Measurements from ENCODE around the gene ESYT1.

Gene ESYT1

GRCh38 chr12:56162468-56163290 lies 34.6 kb downstream of the ESYT1 start:
- Histone ChIP-seq H2AFZ (ENCODE audit: low read length, unreplicated experiment) (no peak overlapping the region), H3K79me2 (ENCODE audit: control insufficient read depth, insufficient read depth, low read length, unreplicated experiment) (peaks cover 33% of the 10 kb centered on the region), H3K27me3 (ENCODE audit: insufficient read depth, low read length) (no peaks in the 10 kb centered on the region), H3K4me3 (ENCODE audit: low read depth, low read length) (no peak overlapping the region), H3K36me3 (ENCODE audit: insufficient read depth, low read length) (peaks cover 47% of the 10 kb centered on the region; the same call in 1 of the 2 replicates), H3K27ac (ENCODE audit: low read depth, low read length) (0 out of 2 replicates have a peak overlapping the region, but pooled peaks have one; percentile 1), H3K4me1 (ENCODE audit: control insufficient read depth, insufficient read depth, low read length, unreplicated experiment) (peaks cover 22% of the 10 kb centered on the region)

GRCh38 chr12:56163533-56164344 lies 35.7 kb downstream of the ESYT1 start:
- Histone ChIP-seq H3K27me3 (ENCODE audit: insufficient read depth, low read length) (no peaks in the 10 kb centered on the region), H3K36me3 (ENCODE audit: insufficient read depth, low read length) (peaks cover 47% of the 10 kb centered on the region; the same call in 1 of the 2 replicates), H3K4me3 (ENCODE audit: low read depth, low read length) (no peak overlapping the region), H3K27ac (ENCODE audit: low read depth, low read length) (0 out of 2 replicates have a peak overlapping the region, but pooled peaks have one; percentile 1), H3K79me2 (ENCODE audit: control insufficient read depth, insufficient read depth, low read length, unreplicated experiment) (peaks cover 28% of the 10 kb centered on the region), H3K4me1 (ENCODE audit: control insufficient read depth, insufficient read depth, low read length, unreplicated experiment) (peaks cover 22% of the 10 kb centered on the region), H2AFZ (ENCODE audit: low read length, unreplicated experiment) (no peak overlapping the region)

GRCh38 chr12:56164345-56164729 lies 36.3 kb downstream of the ESYT1 start:
- peaks cover 22% of the 10 kb centered on the region for H3K79me2 ChIP-seq (ENCODE audit: control insufficient read depth, insufficient read depth, low read length, unreplicated experiment)
- no peak overlapping the region for H3K4me3 ChIP-seq (ENCODE audit: low read depth, low read length)
- H3K27ac ChIP-seq (ENCODE audit: low read depth, low read length), result no peak overlapping the region
- H3K36me3 ChIP-seq (ENCODE audit: insufficient read depth, low read length), result peaks cover 47% of the 10 kb centered on the region; the same call in 1 of the 2 replicates
- peaks cover 22% of the 10 kb centered on the region for H3K4me1 ChIP-seq (ENCODE audit: control insufficient read depth, insufficient read depth, low read length, unreplicated experiment)
- H2AFZ ChIP-seq (ENCODE audit: low read length, unreplicated experiment), result no peak overlapping the region
- no peaks in the 10 kb centered on the region for H3K27me3 ChIP-seq (ENCODE audit: insufficient read depth, low read length)

GRCh38 chr12:56165369-56165768 lies 37.3 kb downstream of the ESYT1 start:
- H3K4me3 ChIP-seq (ENCODE audit: low read depth, low read length), result no peak overlapping the region
- H3K27me3 ChIP-seq (ENCODE audit: insufficient read depth, low read length), result no peaks in the 10 kb centered on the region
- peaks cover 42% of the 10 kb centered on the region; the same call in 1 of the 2 replicates for H3K36me3 ChIP-seq (ENCODE audit: insufficient read depth, low read length)
- no peak overlapping the region for H3K27ac ChIP-seq (ENCODE audit: low read depth, low read length)
- H3K4me1 ChIP-seq (ENCODE audit: control insufficient read depth, insufficient read depth, low read length, unreplicated experiment), result peaks cover 15% of the 10 kb centered on the region
- no peak overlapping the region for H2AFZ ChIP-seq (ENCODE audit: low read length, unreplicated experiment)
- peaks cover 11% of the 10 kb centered on the region for H3K79me2 ChIP-seq (ENCODE audit: control insufficient read depth, insufficient read depth, low read length, unreplicated experiment)

GRCh38 chr12:56169229-56169759 lies 41.2 kb downstream of the ESYT1 start:
- no peaks in the 10 kb centered on the region for H3K4me1 ChIP-seq (ENCODE audit: control insufficient read depth, insufficient read depth, low read length, unreplicated experiment)
- no peaks in the 10 kb centered on the region for H3K27me3 ChIP-seq (ENCODE audit: insufficient read depth, low read length)
- no peak overlapping the region for H2AFZ ChIP-seq (ENCODE audit: low read length, unreplicated experiment)
- peaks cover 12% of the 10 kb centered on the region for H3K36me3 ChIP-seq (ENCODE audit: insufficient read depth, low read length)
- no peaks in the 10 kb centered on the region for H3K79me2 ChIP-seq (ENCODE audit: control insufficient read depth, insufficient read depth, low read length, unreplicated experiment)
- H3K4me3 ChIP-seq (ENCODE audit: low read depth, low read length), result no peak overlapping the region
- H3K27ac ChIP-seq (ENCODE audit: low read depth, low read length), result no peak overlapping the region

- Histone ChIP-seq H3K36me3 (ENCODE audit: insufficient read depth, low read length) (peaks cover 22% of the 10 kb centered on the region), H3K27me3 (ENCODE audit: insufficient read depth, low read length) (no peaks in the 10 kb centered on the region), H3K27ac (ENCODE audit: low read depth, low read length) (no peak overlapping the region), H3K4me3 (ENCODE audit: low read depth, low read length) (no peak overlapping the region), H3K79me2 (ENCODE audit: control insufficient read depth, insufficient read depth, low read length, unreplicated experiment) (no peaks in the 10 kb centered on the region), H2AFZ (ENCODE audit: low read length, unreplicated experiment) (no peak overlapping the region), H3K4me1 (ENCODE audit: control insufficient read depth, insufficient read depth, low read length, unreplicated experiment) (no peaks in the 10 kb centered on the region)
Measured at GRCh38 chr12:56172839-56173238, 44.8 kb downstream of the ESYT1 start.

- Histone ChIP-seq H3K4me1 (ENCODE audit: control insufficient read depth, insufficient read depth, low read length, unreplicated experiment) (no peaks in the 10 kb centered on the region), H3K27ac (ENCODE audit: low read depth, low read length) (no peak overlapping the region), H3K79me2 (ENCODE audit: control insufficient read depth, insufficient read depth, low read length, unreplicated experiment) (no peaks in the 10 kb centered on the region), H3K4me3 (ENCODE audit: low read depth, low read length) (no peak overlapping the region), H3K27me3 (ENCODE audit: insufficient read depth, low read length) (no peaks in the 10 kb centered on the region), H3K36me3 (ENCODE audit: insufficient read depth, low read length) (peaks cover 38% of the 10 kb centered on the region), H2AFZ (ENCODE audit: low read length, unreplicated experiment) (no peak overlapping the region)
Measured at GRCh38 chr12:56178347-56178746, 50.3 kb downstream of the ESYT1 start.

GRCh38 chr12:56186957-56187356 lies 58.9 kb downstream of the ESYT1 start:
- Histone ChIP-seq H3K4me3 (ENCODE audit: low read depth, low read length) (peak overlapping the region; percentile 92; the same call in 1 of the 2 replicates), H3K36me3 (ENCODE audit: insufficient read depth, low read length) (peaks cover 14% of the 10 kb centered on the region), H3K27me3 (ENCODE audit: insufficient read depth, low read length) (no peaks in the 10 kb centered on the region), H3K4me1 (ENCODE audit: control insufficient read depth, insufficient read depth, low read length, unreplicated experiment) (peaks cover 16% of the 10 kb centered on the region), H2AFZ (ENCODE audit: low read length, unreplicated experiment) (no peak overlapping the region), H3K27ac (ENCODE audit: low read depth, low read length) (no peak overlapping the region), H3K79me2 (ENCODE audit: control insufficient read depth, insufficient read depth, low read length, unreplicated experiment) (peaks cover 27% of the 10 kb centered on the region)

- Histone ChIP-seq H3K27me3 (ENCODE audit: insufficient read depth, low read length) (no peaks in the 10 kb centered on the region), H3K36me3 (ENCODE audit: insufficient read depth, low read length) (peaks cover 14% of the 10 kb centered on the region), H3K79me2 (ENCODE audit: control insufficient read depth, insufficient read depth, low read length, unreplicated experiment) (peaks cover 27% of the 10 kb centered on the region), H3K27ac (ENCODE audit: low read depth, low read length) (no peak overlapping the region), H3K4me1 (ENCODE audit: control insufficient read depth, insufficient read depth, low read length, unreplicated experiment) (peaks cover 18% of the 10 kb centered on the region), H2AFZ (ENCODE audit: low read length, unreplicated experiment) (no peak overlapping the region), H3K4me3 (ENCODE audit: low read depth, low read length) (peak overlapping the region; percentile 92)
Measured at GRCh38 chr12:56188131-56188777, 60.2 kb downstream of the ESYT1 start.

- Histone ChIP-seq H3K79me2 (ENCODE audit: control insufficient read depth, insufficient read depth, low read length, unreplicated experiment) (peaks cover 27% of the 10 kb centered on the region), H3K4me3 (ENCODE audit: low read depth, low read length) (peak overlapping the region; percentile 92), H3K27ac (ENCODE audit: low read depth, low read length) (no peak overlapping the region), H2AFZ (ENCODE audit: low read length, unreplicated experiment) (peak overlapping the region; percentile 29), H3K27me3 (ENCODE audit: insufficient read depth, low read length) (no peaks in the 10 kb centered on the region), H3K36me3 (ENCODE audit: insufficient read depth, low read length) (peaks cover 12% of the 10 kb centered on the region), H3K4me1 (ENCODE audit: control insufficient read depth, insufficient read depth, low read length, unreplicated experiment) (peaks cover 19% of the 10 kb centered on the region)
Measured at GRCh38 chr12:56188778-56189098, 60.7 kb downstream of the ESYT1 start.

Measured in ACC112 (cell line).